PC-3 (cell line): ENCODE results near the gene IRX2. TPM values are rescaled to one million over a fixed set of nuclear protein-coding genes. Genes with fewer than 3 reads are reported as not detected.

Experiments
- ATAC-seq: fragments of 200-7000 bp; cut with Tn5 transposase; 2 replicates; pipeline ENCODE4 v1.9.1; 2020; ENCODE audit warnings: mild to moderate bottlenecking, moderate library complexity
- BruUV-seq: library from RNA; stranded (reverse); fragments of 400-500 nt; replicated peaks from 2 replicates; lab custom pipeline; 2021; lab: Mats Ljungman, UMichigan
- CTCF ChIA-PET: fragments of 300-600 bp; sonication (Branson Sonifier 250); formaldehyde crosslinking; loops from one replicate; lab custom pipeline; 2022; ENCODE audit warnings: antibody characterized with exemption; lab: Charles Lee
- POLR2A ChIA-PET: fragments of 300-600 bp; sonication (Branson Sonifier 250); formaldehyde crosslinking; loops from one replicate; lab custom pipeline; 2022; ENCODE audit warnings: antibody characterized with exemption; ENCODE audit not compliant: unreplicated experiment; lab: Charles Lee
- DNase-seq: peaks from one replicate; pipeline ENCODE4 v3.0.0-alpha.2; 2015
- H2AFZ ChIP-seq: fragments of 300-600 bp; sonication (generic); 2 replicates; pipeline ENCODE4 v1.6.0; 2016; ENCODE audit warnings: antibody characterized with exemption, low read length
- H3F3A ChIP-seq: fragments of 300-600 bp; sonication (generic); one replicate; pipeline ENCODE4 v1.6.0; 2017; ENCODE audit warnings: antibody characterized with exemption, low read length, control low read depth, mild to moderate bottlenecking; ENCODE audit not compliant: unreplicated experiment
- H3K27ac ChIP-seq: fragments of 300-600 bp; sonication (generic); 2 replicates; pipeline ENCODE4 v1.5.1; 2016; ENCODE audit warnings: mild to moderate bottlenecking, low read length
- H3K27me3 ChIP-seq: fragments of 300-600 bp; sonication (generic); 2 replicates; pipeline ENCODE4 v1.6.1; 2016; ENCODE audit warnings: low read length, mixed read lengths
- H3K36me3 ChIP-seq: fragments of 300-600 bp; sonication (generic); 2 replicates; pipeline ENCODE4 v1.6.1; 2016; ENCODE audit warnings: low read depth, mixed run types, low read length, mixed read lengths
- H3K4me1 ChIP-seq: fragments of 300-600 bp; sonication (generic); 2 replicates; pipeline ENCODE4 v1.5.1; 2016; ENCODE audit warnings: low read length; ENCODE audit not compliant: insufficient read depth
- H3K4me2 ChIP-seq: fragments of 300-600 bp; sonication (generic); 2 replicates; pipeline ENCODE4 v1.6.0; 2016; ENCODE audit warnings: low read length
- H3K4me3 ChIP-seq: fragments of 300-600 bp; sonication (generic); 2 replicates; pipeline ENCODE4 v1.5.1; 2016; ENCODE audit warnings: mild to moderate bottlenecking, low read length, mixed read lengths
- H3K79me2 ChIP-seq: fragments of 300-600 bp; sonication (generic); 2 replicates; pipeline ENCODE4 v1.6.1; 2017; ENCODE audit warnings: low read length, mixed read lengths
- H3K9ac ChIP-seq: fragments of 300-600 bp; sonication (generic); 2 replicates; pipeline ENCODE4 v1.6.0; 2016; ENCODE audit warnings: mild to moderate bottlenecking, low read length
- H3K9me2 ChIP-seq: fragments of 300-600 bp; sonication (generic); replicated peaks from 2 replicates; pipeline ENCODE4 v1.6.1; 2016; ENCODE audit warnings: mixed run types, low read length, mixed read lengths
- H3K9me3 ChIP-seq: fragments of 300-600 bp; sonication (generic); 2 replicates; pipeline ENCODE4 v1.6.1; 2016; ENCODE audit warnings: low read length, mixed read lengths
- H4K20me1 ChIP-seq: fragments of 300-600 bp; sonication (generic); 2 replicates; pipeline ENCODE4 v1.6.1; 2016; ENCODE audit warnings: low read length, mixed read lengths
- EZH2 ChIP-seq: fragments of 300-600 bp; sonication (generic); IDR thresholded peaks from one replicate; pipeline ENCODE4 v1.6.1; 2017; ENCODE audit warnings: antibody characterized with exemption, mild to moderate bottlenecking, low read length; ENCODE audit not compliant: unreplicated experiment
- EZH2phosphoT487 ChIP-seq: fragments of 300-600 bp; sonication (generic); IDR thresholded peaks from 2 replicates; pipeline ENCODE4 v1.6.1; 2018; ENCODE audit warnings: mild to moderate bottlenecking, antibody characterized with exemption, low read length, borderline replicate concordance
- intact Hi-C: fragments of 100-400 bp; cut with micrococcal nuclease; formaldehyde crosslinking; loops from 2 replicates; pipeline ENCODE4 v1.9.0; 2023
- total RNA-seq: library from RNA; depleted of rRNA; stranded (reverse); fragments of >200 nt; gene quantifications from 2 replicates; pipeline ENCODE4 v1.2.3, GENCODE V29; 2014
- TF ChIP-seq, protein P1 (sequence below): fragments of 300-600 bp; sonication (generic); conservative IDR thresholded peaks from 2 replicates; pipeline ENCODE4 v1.5.1; 2017; ENCODE audit warnings: antibody characterized with exemption, low read depth, mild to moderate bottlenecking, low read length

Gene IRX2
- total RNA-seq, 1 experiment from 2014 or later = 10.4 TPM

GRCh38 chr5:2764581-2764980 lies 13.1 kb upstream of the IRX2 start:
- Histone ChIP-seq H4K20me1 (no peaks in the 10 kb centered on the region), H3K9me3 (no peaks in the 10 kb centered on the region), H3F3A (no peaks in the 10 kb centered on the region), H3K4me1 (peaks cover 10% of the 10 kb centered on the region), H3K36me3 (no peaks in the 10 kb centered on the region), H2AFZ (no peak overlapping the region), H3K9ac (no peak overlapping the region), H3K9me2 (no peaks in the 10 kb centered on the region), H3K79me2 (no peaks in the 10 kb centered on the region), H3K27me3 (peaks cover 22% of the 10 kb centered on the region), H3K4me3 (no peak overlapping the region), H3K27ac (no peak overlapping the region), H3K4me2 (no peak overlapping the region)
- no peak for ATAC-seq
- ChIA-PET POLR2A (no interaction called here), CTCF (no interaction called here)
- no peak for DNase-seq
- no TSS peak for BruUV-seq
- TF ChIP-seq, protein P1, sequence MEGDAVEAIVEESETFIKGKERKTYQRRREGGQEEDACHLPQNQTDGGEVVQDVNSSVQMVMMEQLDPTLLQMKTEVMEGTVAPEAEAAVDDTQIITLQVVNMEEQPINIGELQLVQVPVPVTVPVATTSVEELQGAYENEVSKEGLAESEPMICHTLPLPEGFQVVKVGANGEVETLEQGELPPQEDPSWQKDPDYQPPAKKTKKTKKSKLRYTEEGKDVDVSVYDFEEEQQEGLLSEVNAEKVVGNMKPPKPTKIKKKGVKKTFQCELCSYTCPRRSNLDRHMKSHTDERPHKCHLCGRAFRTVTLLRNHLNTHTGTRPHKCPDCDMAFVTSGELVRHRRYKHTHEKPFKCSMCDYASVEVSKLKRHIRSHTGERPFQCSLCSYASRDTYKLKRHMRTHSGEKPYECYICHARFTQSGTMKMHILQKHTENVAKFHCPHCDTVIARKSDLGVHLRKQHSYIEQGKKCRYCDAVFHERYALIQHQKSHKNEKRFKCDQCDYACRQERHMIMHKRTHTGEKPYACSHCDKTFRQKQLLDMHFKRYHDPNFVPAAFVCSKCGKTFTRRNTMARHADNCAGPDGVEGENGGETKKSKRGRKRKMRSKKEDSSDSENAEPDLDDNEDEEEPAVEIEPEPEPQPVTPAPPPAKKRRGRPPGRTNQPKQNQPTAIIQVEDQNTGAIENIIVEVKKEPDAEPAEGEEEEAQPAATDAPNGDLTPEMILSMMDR = no peak
- TF ChIP-seq EZH2 (no peak), EZH2phosphoT487 (no peak)
- intact Hi-C loops = no loop called here

DNA sequence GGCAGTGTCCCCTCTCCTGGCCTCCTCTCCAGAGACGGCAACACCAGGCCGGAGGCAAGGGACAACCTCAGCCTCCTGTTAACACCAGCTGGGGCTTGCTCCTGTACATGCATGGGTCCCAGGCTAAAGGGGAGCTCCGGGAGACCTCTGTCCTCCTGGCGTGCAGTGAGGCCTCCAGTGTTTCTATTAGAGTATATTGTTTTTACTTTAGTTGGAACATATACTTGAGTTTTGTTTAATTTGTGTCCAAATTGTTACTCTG lies 12.0 kb upstream of the IRX2 start:
- H3K9me3 ChIP-seq = no peaks in the 10 kb centered on the region
- ChIA-PET CTCF (no interaction called here), POLR2A (no interaction called here)
- no peak overlapping the region for H3K9ac ChIP-seq
- no peaks in the 10 kb centered on the region for H3K79me2 ChIP-seq
- H3K27ac ChIP-seq = no peak overlapping the region
- no peaks in the 10 kb centered on the region for H3K36me3 ChIP-seq
- H3F3A ChIP-seq = no peaks in the 10 kb centered on the region
- peaks cover 18% of the 10 kb centered on the region for H3K27me3 ChIP-seq
- H3K4me3 ChIP-seq = no peak overlapping the region
- DNase-seq (no peak), ATAC-seq (no peak)
- H4K20me1 ChIP-seq = no peaks in the 10 kb centered on the region
- no peaks in the 10 kb centered on the region for H3K9me2 ChIP-seq
- intact Hi-C loops = no loop called here
- no peak overlapping the region for H3K4me2 ChIP-seq
- no TSS peak for BruUV-seq
- peaks cover 21% of the 10 kb centered on the region for H3K4me1 ChIP-seq
- H2AFZ ChIP-seq = no peak overlapping the region
- no peak for TF ChIP-seq EZH2phosphoT487
- TF ChIP-seq EZH2 = no peak
- TF ChIP-seq, protein P1 = no peak

- H3K27ac ChIP-seq = no peak overlapping the region
- H3K9ac ChIP-seq = no peak overlapping the region
- POLR2A ChIA-PET = no interaction called here
- H2AFZ ChIP-seq = no peak overlapping the region
- H3K4me3 ChIP-seq = no peak overlapping the region
- ATAC-seq (no peak), DNase-seq (no peak)
- CTCF ChIA-PET = no interaction called here
- H3K27me3 ChIP-seq = peaks cover 13% of the 10 kb centered on the region
- no peaks in the 10 kb centered on the region for H3K9me2 ChIP-seq
- peaks cover 25% of the 10 kb centered on the region for H3K4me1 ChIP-seq
- BruUV-seq = no TSS peak
- H3K9me3 ChIP-seq = no peaks in the 10 kb centered on the region
- H3K36me3 ChIP-seq = no peaks in the 10 kb centered on the region
- TF ChIP-seq, protein P1 = no peak
- TF ChIP-seq EZH2phosphoT487 = no peak
- no peak for TF ChIP-seq EZH2
- no peaks in the 10 kb centered on the region for H4K20me1 ChIP-seq
- intact Hi-C loops = no loop called here
- H3F3A ChIP-seq = no peaks in the 10 kb centered on the region
- H3K4me2 ChIP-seq = no peak overlapping the region
- no peaks in the 10 kb centered on the region for H3K79me2 ChIP-seq
Measured at GRCh38 chr5:2762744-2763532, 11.5 kb upstream of the IRX2 start.
